Testis (tissue), 3 donors: ENCODE results near the gene RBM5. TPM values are rescaled to one million over a fixed set of nuclear protein-coding genes. Genes with fewer than 3 reads are reported as not detected.

Experiments used
- DNase-seq: peaks from one replicate; pipeline ENCODE4 v3.0.0-alpha.2; 2019
- H3K27ac ChIP-seq, 2 donors: fragments of 200-600 bp; sonication (generic); one replicate each; pipeline ENCODE4 v1.5.1; 2019
- H3K27me3 ChIP-seq: fragments of 200-600 bp; sonication (generic); one replicate; pipeline ENCODE4 v1.5.1; 2019
- H3K36me3 ChIP-seq: fragments of 200-600 bp; sonication (generic); one replicate; pipeline ENCODE4 v1.5.1; 2017; ENCODE audit warnings: low read depth; ENCODE audit errors: missing control alignments
- H3K4me1 ChIP-seq: fragments of 200-600 bp; sonication (generic); one replicate; pipeline ENCODE4 v1.5.1; 2019
- H3K4me3 ChIP-seq, 2 donors: fragments of 200-600 bp; sonication (generic); one replicate each; pipeline ENCODE4 v1.5.1; 2017 to 2019
- H3K9me3 ChIP-seq: fragments of 200-600 bp; sonication (generic); one replicate; pipeline ENCODE4 v1.5.1; 2017
- CTCF ChIP-seq, 3 experiments: fragments of 450-650 bp in 2 of 3; fragments of 200-600 bp in 1 of 3; sonication (generic) in 1 of 3; IDR thresholded peaks; one replicate each; pipeline ENCODE4 v1.5.1; 2016 to 2019; ENCODE audit warnings: antibody characterized with exemption in 3 of 3, mild to moderate bottlenecking in 2 of 3, moderate library complexity in 1 of 3
- POLR2A ChIP-seq: fragments of 450-650 bp; IDR thresholded peaks from one replicate; pipeline ENCODE4 v1.6.1; 2017; ENCODE audit warnings: antibody characterized with exemption, mild to moderate bottlenecking, moderate library complexity
- WGBS, 2 donors: methylation state at CpG; one replicate each; pipeline ENCODE4 v1.1.5; 2018; 5-methylcytosine and 5-hydroxymethylcytosine counted together
- intact Hi-C: fragments of 100-400 bp; cut with DNase I; formaldehyde crosslinking; loops from one replicate; pipeline ENCODE4 v1.15.1; 2023; ENCODE audit warnings: low total_unique reads
- polyA plus RNA-seq: library from polyadenylated mRNA; stranded (reverse); fragments of 350-450 nt; fragmentation: Illumina TruSeq; extraction: RNeasy Lipid Tissue Mini Kit (QIAGEN cat#74804); gene quantifications from one replicate; pipeline ENCODE4 v1.2.3, GENCODE V29; 2014; ENCODE audit warnings: low read depth, low replicate concordance; ENCODE audit not compliant: insufficient read depth
- total RNA-seq, 2 donors: library from RNA; depleted of rRNA; stranded (reverse); fragments of >200 nt; gene quantifications; one replicate each; pipeline ENCODE4 v1.2.3, GENCODE V29; 2016

Gene RBM5
- total and polyA plus RNA-seq, 3 donors from 2014 or later: 214 to 368 (median 341) TPM

GRCh38 chr3:50160561-50160983, 71.9 kb downstream of the RBM5 start:
- DNase-seq: no peak
- no peak overlapping the region for H3K4me3 ChIP-seq
- peaks cover 40% of the 10 kb centered on the region for H3K4me1 ChIP-seq
- intact Hi-C loops: no loop called here
- WGBS, 2 donors: 42 to 53% methylated on average over 3 to 7 of the region's 7 CpGs
- H3K36me3 ChIP-seq: no peaks in the 10 kb centered on the region
- H3K9me3 ChIP-seq: no peaks in the 10 kb centered on the region
- no peaks in the 10 kb centered on the region for H3K27me3 ChIP-seq
- H3K27ac ChIP-seq: no peak overlapping the region
- TF ChIP-seq CTCF (IDR thresholded peaks at IDR 0.05): no peak
- no peak for TF ChIP-seq POLR2A

- Histone ChIP-seq H3K27ac (no peak overlapping the region), H3K9me3 (no peaks in the 10 kb centered on the region), H3K4me3 (no peak overlapping the region), H3K36me3 (no peaks in the 10 kb centered on the region), H3K4me1 (peaks cover 48% of the 10 kb centered on the region), H3K27me3 (no peaks in the 10 kb centered on the region)
- intact Hi-C loops: no loop called here
- DNase-seq: no peak
- WGBS, 2 donors: 67 to 74% methylated on average over 4 to 13 of the region's 13 CpGs
- TF ChIP-seq POLR2A (no peak), CTCF (IDR thresholded peaks at IDR 0.05) (no peak)
Measured at GRCh38 chr3:50161320-50161719, 72.6 kb downstream of the RBM5 start.

GRCh38 chr3:50162034-50162883, 73.5 kb downstream of the RBM5 start:
- TF ChIP-seq POLR2A (no peak), CTCF (IDR thresholded peaks at IDR 0.05) (no peak)
- H3K27ac ChIP-seq: no peak overlapping the region

GRCh38 chr3:50163572-50164455, 75.1 kb downstream of the RBM5 start:
- Histone ChIP-seq H3K4me1 (peaks cover 45% of the 10 kb centered on the region), H3K27me3 (no peaks in the 10 kb centered on the region), H3K4me3 (no peak overlapping the region), H3K27ac (no peak overlapping the region), H3K9me3 (no peaks in the 10 kb centered on the region), H3K36me3 (no peaks in the 10 kb centered on the region)
- no peak for TF ChIP-seq POLR2A
- TF ChIP-seq CTCF (IDR thresholded peaks at IDR 0.05): no peak
- WGBS, 2 donors: 66 to 77% methylated on average over 7 to 8 of the region's 8 CpGs
- intact Hi-C loops: no loop called here
- peak; percentile 72 for DNase-seq

More at GRCh38 chr3:50162034-50162883, 73.5 kb downstream of the RBM5 start:
- no peaks in the 10 kb centered on the region for H3K9me3 ChIP-seq
- peaks cover 50% of the 10 kb centered on the region for H3K4me1 ChIP-seq
- no peaks in the 10 kb centered on the region for H3K27me3 ChIP-seq
- H3K4me3 ChIP-seq: no peak overlapping the region
- DNase-seq: no peak
- no peaks in the 10 kb centered on the region for H3K36me3 ChIP-seq
- WGBS, 2 donors: 78 to 86% methylated on average over 4 to 5 of the region's 5 CpGs
- intact Hi-C loops: no loop called here
